HG03457 (cell line): ENCODE data around the gene PCMTD2.

ENCODE experiments used
- ATAC-seq: cut with Tn5 transposase; IDR thresholded peaks from one replicate; pipeline ENCODE4 v1.9.1; 2021; ENCODE audit warnings: moderate number of reproducible peaks; ENCODE audit not compliant: unreplicated experiment

Gene PCMTD2

DNA sequence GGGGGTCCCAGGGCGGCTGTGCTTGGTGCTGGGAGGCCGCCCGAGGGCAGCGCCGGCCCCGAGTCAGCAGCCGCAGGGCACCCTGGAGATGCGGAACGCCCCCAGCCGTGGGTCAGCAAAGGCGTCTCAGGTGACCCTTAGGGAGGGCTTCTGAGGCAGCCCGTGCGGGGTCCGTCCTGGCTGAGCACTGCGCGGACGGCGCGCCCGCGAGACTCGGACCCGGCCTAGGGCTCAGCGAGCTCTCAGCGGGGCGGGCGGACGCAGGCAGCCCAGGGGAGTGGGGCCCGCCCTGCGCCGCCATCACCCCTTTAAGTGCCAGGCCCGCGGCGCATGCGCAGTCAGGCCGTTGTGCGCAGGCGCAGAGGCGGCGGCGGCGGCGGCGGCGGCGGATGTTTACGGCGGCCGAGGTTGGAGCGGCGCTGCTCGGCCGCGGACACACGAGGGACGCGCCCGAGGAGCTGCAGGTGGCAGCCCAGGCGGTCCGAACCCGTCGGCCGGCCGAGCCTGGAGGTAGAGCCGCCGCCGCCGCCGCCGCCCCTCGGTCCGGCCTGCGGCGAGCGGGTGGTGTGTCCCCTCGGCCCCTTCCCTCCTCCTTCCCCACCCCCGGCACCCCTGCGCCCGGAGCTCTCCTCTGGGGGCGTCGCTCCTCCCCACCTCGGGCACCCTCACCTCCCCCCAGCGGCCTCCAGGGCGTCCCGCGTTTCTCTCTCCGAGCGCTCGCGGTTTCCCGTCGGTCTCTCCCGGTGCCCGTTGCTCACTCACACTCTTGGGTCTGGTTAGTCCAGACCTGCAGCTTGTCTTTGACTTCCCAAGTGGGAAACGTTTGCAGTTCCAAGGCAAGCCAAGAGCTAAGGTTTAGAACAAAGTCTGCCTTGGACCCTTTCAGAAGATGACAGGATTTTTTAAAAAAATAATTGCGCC is at the start of gene PCMTD2:
PCMTD2 (plus strand) TSS at position 388 of the 921 bp plus-strand sequence. CDS start 4,218 bp downstream, outside the sequence.
- ATAC-seq, result peak; percentile 62

DNA sequence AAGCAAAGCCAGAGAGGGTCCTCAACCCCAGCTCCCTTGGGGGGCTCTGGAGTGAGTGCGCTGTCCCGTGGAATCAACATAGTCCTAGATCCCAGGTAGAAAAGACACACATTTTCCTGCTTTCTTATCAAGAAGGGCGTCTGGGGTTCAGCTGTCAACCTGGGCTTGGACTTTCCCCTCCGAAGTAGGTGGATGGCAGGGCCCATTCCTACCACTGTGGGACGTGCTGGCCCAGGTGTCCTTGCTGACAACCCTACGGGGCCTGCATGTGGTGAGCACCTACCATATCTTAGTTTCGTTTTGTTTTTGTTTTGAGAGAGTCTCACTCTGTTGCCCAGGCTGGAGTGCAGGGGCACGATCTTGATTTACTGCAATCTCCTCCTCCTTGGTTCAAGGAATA is 48.9 kb upstream of the PCMTD2 start:
- ATAC-seq, result no peak

DNA sequence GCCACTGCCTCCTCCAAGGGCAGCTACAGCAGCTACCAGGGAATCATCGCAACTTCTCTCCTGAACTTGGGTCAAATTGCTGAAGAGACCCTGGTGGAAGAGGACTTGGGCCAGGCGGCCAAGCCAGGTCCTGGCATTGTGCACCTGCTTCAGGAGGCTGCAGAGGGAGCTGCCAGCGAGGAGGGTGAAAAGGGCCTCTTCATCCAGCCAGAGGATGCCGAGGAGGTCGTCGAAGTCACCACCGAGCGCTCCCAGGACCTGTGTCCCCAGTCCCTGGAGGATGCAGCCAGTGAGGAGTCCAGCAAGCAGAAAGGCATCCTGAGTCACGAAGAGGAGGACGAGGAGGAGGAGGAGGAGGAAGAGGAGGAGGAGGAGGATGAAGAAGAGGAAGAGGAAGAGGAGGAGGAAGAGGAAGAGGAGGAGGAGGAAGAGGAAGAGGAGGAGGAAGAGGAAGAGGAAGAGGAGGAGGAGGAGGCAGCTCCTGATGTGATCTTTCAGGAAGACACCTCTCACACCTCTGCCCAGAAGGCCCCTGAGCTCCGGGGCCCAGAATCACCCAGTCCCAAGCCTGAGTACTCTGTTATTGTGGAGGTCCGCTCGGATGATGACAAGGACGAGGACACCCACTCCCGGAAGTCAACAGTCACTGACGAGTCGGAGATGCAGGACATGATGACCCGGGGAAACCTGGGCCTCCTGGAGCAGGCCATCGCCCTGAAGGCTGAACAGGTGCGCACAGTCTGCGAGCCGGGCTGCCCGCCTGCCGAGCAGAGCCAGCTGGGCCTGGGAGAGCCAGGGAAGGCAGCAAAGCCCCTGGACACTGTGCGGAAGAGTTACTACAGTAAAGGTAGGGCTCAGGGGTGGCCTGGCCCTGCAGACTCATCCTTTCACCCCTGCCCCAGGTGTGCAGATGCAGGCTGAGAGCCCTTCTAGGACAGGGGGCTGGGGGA is 47.6 kb upstream of the PCMTD2 start:
- ATAC-seq, result no peak

DNA sequence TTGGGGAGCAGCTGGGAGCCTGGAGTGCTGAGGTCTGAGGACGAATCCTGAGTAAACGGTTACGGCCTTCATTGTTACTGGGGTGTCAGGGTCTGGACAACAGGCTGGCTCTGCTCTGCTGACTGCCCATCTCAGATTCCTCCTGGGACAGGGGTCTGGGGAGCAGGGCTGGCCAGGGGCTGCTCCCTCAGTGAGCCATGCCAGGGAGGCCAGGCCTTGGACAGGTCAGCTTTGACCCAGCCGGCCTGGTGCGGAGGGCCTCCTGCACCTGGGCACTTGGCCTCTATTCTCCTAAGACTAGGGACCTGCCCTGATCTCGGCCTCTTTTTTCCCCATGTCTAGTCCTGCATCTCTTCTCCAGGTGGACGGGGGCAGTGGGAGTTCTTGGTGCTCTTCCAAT is 46.4 kb upstream of the PCMTD2 start:
- ATAC-seq, result no peak

DNA sequence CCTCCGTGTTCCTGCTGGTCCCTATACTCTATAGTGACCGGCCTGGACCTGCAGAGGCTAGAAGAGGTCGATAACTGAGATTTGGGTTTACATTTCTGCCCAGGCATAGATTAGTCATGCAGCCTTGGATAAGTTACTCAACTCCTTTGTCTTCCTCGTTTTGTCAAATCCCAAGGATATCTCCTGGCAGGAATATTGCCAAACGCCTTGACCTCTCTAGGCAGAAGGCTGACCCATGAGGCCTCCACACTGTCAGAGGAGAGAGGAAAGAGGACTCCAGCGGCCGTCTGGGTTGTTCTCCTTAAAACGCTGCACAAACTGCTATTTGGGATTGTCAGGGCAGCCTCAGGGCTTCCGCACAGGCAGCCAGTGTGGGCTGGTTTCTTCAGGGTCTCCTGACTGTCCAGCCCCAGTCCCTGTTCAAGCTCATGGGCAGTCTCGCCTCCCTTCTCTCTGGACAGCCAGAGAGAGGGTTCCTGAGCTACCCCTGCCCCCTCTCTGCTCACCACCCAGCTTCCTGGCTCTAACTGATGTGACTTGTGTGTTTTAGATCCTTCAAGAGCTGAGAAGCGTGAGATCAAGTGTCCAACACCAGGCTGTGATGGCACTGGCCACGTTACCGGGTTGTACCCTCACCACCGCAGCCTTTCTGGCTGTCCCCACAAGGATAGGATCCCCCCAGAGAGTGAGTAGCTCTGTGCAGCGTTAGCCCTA is 44.7 kb upstream of the PCMTD2 start:
- ATAC-seq, result no peak

- no peak for ATAC-seq
Observed at GRCh38 chr20:64211874-64212658, 43.5 kb upstream of the PCMTD2 start.

GRCh38 chr20:64212755-64213154 is 42.8 kb upstream of the PCMTD2 start:
- ATAC-seq, result no peak

DNA sequence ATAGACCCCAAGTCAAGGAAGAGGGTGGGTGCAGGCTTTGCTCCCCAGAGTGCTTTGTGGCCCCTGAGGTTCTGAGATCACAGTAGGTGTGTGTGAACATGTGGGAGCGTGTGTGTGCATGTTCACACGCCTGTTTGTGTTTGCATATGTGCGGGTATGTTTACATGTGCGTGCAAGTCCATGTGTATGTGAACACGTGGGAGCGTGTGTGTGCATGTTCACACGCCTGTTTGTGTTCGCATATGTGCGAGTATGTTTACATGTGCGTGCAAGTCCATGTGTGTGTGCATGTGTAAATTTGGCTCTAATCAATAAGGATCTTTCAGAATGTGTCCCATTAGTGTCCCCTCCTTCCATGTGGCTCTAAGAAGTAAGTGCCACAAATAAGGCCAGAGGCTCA is 41.4 kb upstream of the PCMTD2 start:
- no peak for ATAC-seq

GRCh38 chr20:64214952-64215351 is 40.6 kb upstream of the PCMTD2 start:
- no peak for ATAC-seq

- no peak for ATAC-seq
Observed at GRCh38 chr20:64216036-64216435, 39.5 kb upstream of the PCMTD2 start.

- ATAC-seq, result no peak
Observed at GRCh38 chr20:64216910-64217309, 38.6 kb upstream of the PCMTD2 start.

DNA sequence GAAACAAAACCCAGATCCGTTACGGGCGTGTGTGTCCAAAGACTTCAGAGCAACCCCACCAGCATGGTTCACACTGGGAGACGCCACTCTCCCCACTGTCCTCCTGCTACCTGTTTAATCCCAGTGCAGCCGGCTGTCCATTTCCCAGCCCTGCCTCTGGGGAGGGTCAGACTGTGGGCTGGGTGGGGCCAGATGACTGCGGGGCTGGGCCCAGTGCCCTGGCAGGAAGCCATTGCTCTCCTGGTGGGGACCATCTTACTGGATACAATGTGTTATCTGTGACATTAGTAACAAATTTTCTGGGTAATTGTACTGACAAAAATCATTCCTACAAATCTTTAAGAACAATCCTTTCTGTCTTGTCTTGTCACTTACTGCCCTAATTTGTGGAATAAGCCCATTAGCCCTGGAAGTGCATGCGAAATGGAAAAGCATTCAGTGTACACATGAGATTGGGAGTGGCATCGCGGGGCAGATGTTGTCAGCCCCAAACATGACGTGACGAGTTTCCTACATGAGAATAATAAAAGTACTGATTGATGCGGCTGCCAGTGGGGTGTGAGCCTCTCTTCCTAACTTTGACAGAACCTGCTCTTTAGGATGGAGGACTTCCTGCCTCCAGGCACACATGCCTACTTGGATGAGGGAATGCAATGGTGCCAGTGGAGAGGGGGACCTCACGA is 37.9 kb upstream of the PCMTD2 start:
- ATAC-seq, result no peak

- ATAC-seq, result no peak
Observed at GRCh38 chr20:64219202-64219601, 36.3 kb upstream of the PCMTD2 start.

DNA sequence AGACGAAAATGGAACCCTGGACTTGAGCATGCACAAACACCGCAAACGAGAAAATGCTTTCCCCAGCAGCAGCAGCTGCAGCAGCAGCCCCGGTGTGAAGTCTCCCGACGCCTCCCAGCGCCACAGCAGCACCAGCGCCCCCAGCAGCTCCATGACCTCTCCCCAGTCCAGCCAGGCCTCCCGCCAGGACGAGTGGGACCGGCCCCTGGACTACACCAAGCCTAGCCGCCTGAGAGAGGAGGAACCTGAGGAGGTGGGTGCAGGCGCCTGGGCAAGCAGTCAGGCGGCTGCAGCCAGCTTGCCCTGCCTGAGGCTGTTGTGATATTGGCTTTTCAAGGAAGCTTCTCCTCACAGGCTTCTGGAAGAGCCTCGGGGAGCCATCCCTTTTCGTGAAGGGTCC is 35.8 kb upstream of the PCMTD2 start:
- ATAC-seq, result no peak

- no peak for ATAC-seq
Observed at GRCh38 chr20:64220420-64220819, 35.1 kb upstream of the PCMTD2 start.

GRCh38 chr20:64220891-64221527 is 34.5 kb upstream of the PCMTD2 start:
- no peak for ATAC-seq

GRCh38 chr20:64222291-64222735 is 33.2 kb upstream of the PCMTD2 start:
- no peak for ATAC-seq

DNA sequence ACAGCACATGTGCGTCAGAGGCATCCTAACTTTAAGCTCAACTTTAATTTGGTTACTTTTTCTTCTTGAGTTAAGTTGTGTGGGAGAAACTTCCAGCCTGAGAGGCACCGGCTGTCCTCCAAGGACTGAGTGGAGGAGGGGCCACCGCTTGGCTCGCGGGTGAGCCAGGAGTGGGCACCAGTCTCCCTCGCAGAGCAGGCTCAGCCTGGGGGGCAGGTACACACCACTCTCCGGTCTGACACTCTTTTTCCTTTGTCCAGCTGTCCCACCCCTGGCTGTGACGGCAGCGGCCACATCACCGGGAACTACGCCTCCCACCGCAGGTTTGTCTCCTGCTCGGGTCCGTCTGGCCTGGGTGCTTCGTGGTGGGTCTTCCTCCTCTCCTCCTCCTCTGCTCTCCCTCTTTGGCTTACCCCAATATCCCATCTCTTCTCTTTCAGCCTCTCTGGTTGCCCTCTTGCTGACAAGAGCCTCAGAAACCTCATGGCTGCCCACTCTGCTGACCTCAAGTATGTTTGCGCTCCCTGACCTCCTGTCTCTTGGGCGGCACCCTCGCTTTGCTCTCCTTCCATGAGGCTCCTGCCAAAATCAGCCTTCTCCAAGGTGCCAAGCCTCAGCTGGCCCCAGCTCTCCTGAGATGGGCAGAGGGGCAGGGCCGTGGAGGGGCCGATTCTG is 32.6 kb upstream of the PCMTD2 start:
- ATAC-seq, result no peak
